HUES48 (cell line): ENCODE measurements around the gene GAD2.

Source experiments
- H3K27ac ChIP-seq: one replicate; pipeline ENCODE4 v1.7.0; 2013; ENCODE audit warnings: low read depth, low read length, inconsistent platforms
- H3K27me3 ChIP-seq: 2 replicates; pipeline ENCODE4 v1.6.1; 2013; ENCODE audit warnings: mild to moderate bottlenecking, low read length; ENCODE audit not compliant: control insufficient read depth, insufficient read depth
- H3K36me3 ChIP-seq: 2 replicates; pipeline ENCODE4 v1.6.1; 2013; ENCODE audit warnings: low read length; ENCODE audit not compliant: control insufficient read depth, insufficient read depth
- H3K4me1 ChIP-seq: 2 replicates; pipeline ENCODE4 v1.6.1; 2013; ENCODE audit warnings: mild to moderate bottlenecking, low read length; ENCODE audit not compliant: control insufficient read depth, insufficient read depth
- H3K4me3 ChIP-seq: 2 replicates; pipeline ENCODE4 v1.5.1; 2013; ENCODE audit warnings: mild to moderate bottlenecking, low read depth, low read length
- H3K9ac ChIP-seq: 2 replicates; pipeline ENCODE4 v1.6.1; 2013; ENCODE audit warnings: mild to moderate bottlenecking, low read depth, low read length, moderate library complexity
- H3K9me3 ChIP-seq: 2 replicates; pipeline ENCODE4 v1.6.1; 2013; ENCODE audit warnings: low read length; ENCODE audit not compliant: control insufficient read depth, insufficient read depth

GAD2 gene

GRCh38 chr10:26212511-26212910, 4.1 kb upstream of the GAD2 start:
- no peaks in the 10 kb centered on the region for H3K9me3 ChIP-seq
- no peak overlapping the region for H3K9ac ChIP-seq
- H3K27ac ChIP-seq: no peak overlapping the region
- peaks cover 50% of the 10 kb centered on the region for H3K4me1 ChIP-seq
- H3K27me3 ChIP-seq: peaks cover 88% of the 10 kb centered on the region
- 0 out of 2 replicates have a peak overlapping the region, but pooled peaks have one; percentile 47 for H3K4me3 ChIP-seq
- no peaks in the 10 kb centered on the region for H3K36me3 ChIP-seq

- peak overlapping the region; percentile 40 for H3K27ac ChIP-seq
- H3K36me3 ChIP-seq: no peaks in the 10 kb centered on the region
- no peak overlapping the region for H3K9ac ChIP-seq
- H3K4me1 ChIP-seq: peaks cover 52% of the 10 kb centered on the region
- H3K4me3 ChIP-seq: peak overlapping the region; percentile 24
- peaks cover 94% of the 10 kb centered on the region for H3K27me3 ChIP-seq
- H3K9me3 ChIP-seq: no peaks in the 10 kb centered on the region
Observed at GRCh38 chr10:26213157-26213800, 3.3 kb upstream of the GAD2 start.

- Histone ChIP-seq H3K4me1 (peaks cover 59% of the 10 kb centered on the region), H3K27me3 (peaks cover 95% of the 10 kb centered on the region), H3K9me3 (no peaks in the 10 kb centered on the region), H3K27ac (peak overlapping the region; percentile 40), H3K4me3 (peak overlapping the region; percentile 64), H3K36me3 (no peaks in the 10 kb centered on the region), H3K9ac (no peak overlapping the region)
Observed at GRCh38 chr10:26214004-26214403, 2.6 kb upstream of the GAD2 start.

GRCh38 chr10:26214551-26215395, 1.8 kb upstream of the GAD2 start:
- H3K4me1 ChIP-seq: peaks cover 63% of the 10 kb centered on the region
- peak overlapping the region; percentile 64 for H3K4me3 ChIP-seq
- H3K27ac ChIP-seq: peak overlapping the region; percentile 31
- no peaks in the 10 kb centered on the region for H3K9me3 ChIP-seq
- no peaks in the 10 kb centered on the region for H3K36me3 ChIP-seq
- H3K27me3 ChIP-seq: peaks cover 95% of the 10 kb centered on the region
- H3K9ac ChIP-seq: 0 out of 2 replicates have a peak overlapping the region, but pooled peaks have one; percentile 0

GRCh38 chr10:26215396-26215934, 1.1 kb upstream of the GAD2 start:
- no peak overlapping the region for H3K27ac ChIP-seq
- peaks cover 95% of the 10 kb centered on the region for H3K27me3 ChIP-seq
- peak overlapping the region; percentile 64 for H3K4me3 ChIP-seq
- no peaks in the 10 kb centered on the region for H3K9me3 ChIP-seq
- peaks cover 63% of the 10 kb centered on the region for H3K4me1 ChIP-seq
- 0 out of 2 replicates have a peak overlapping the region, but pooled peaks have one; percentile 0 for H3K9ac ChIP-seq
- no peaks in the 10 kb centered on the region for H3K36me3 ChIP-seq

- no peak overlapping the region for H3K9ac ChIP-seq
- peak overlapping the region; percentile 64 for H3K4me3 ChIP-seq
- H3K36me3 ChIP-seq: no peaks in the 10 kb centered on the region
- H3K9me3 ChIP-seq: no peaks in the 10 kb centered on the region
- no peak overlapping the region for H3K27ac ChIP-seq
- peaks cover 95% of the 10 kb centered on the region for H3K27me3 ChIP-seq
- peaks cover 62% of the 10 kb centered on the region for H3K4me1 ChIP-seq
Observed at GRCh38 chr10:26215935-26216584, 514 bp upstream of the GAD2 start.

- no peak overlapping the region for H3K27ac ChIP-seq
- no peak overlapping the region for H3K9ac ChIP-seq
- H3K4me3 ChIP-seq: peak overlapping the region; percentile 64
- peaks cover 47% of the 10 kb centered on the region for H3K4me1 ChIP-seq
- no peaks in the 10 kb centered on the region for H3K9me3 ChIP-seq
- H3K27me3 ChIP-seq: peaks cover 89% of the 10 kb centered on the region
- no peaks in the 10 kb centered on the region for H3K36me3 ChIP-seq
Observed at GRCh38 chr10:26217396-26218086, 967 bp downstream of the GAD2 start.

- Histone ChIP-seq H3K4me1 (peaks cover 28% of the 10 kb centered on the region), H3K27me3 (peaks cover 76% of the 10 kb centered on the region), H3K9ac (no peak overlapping the region), H3K27ac (no peak overlapping the region), H3K36me3 (no peaks in the 10 kb centered on the region), H3K4me3 (no peak overlapping the region), H3K9me3 (no peaks in the 10 kb centered on the region)
Observed at GRCh38 chr10:26219676-26220075, 3.1 kb downstream of the GAD2 start.

GRCh38 chr10:26220901-26221300, 4.3 kb downstream of the GAD2 start:
- peaks cover 22% of the 10 kb centered on the region for H3K4me1 ChIP-seq
- H3K9ac ChIP-seq: no peak overlapping the region
- H3K27ac ChIP-seq: no peak overlapping the region
- peaks cover 63% of the 10 kb centered on the region for H3K27me3 ChIP-seq
- no peaks in the 10 kb centered on the region for H3K36me3 ChIP-seq
- no peak overlapping the region for H3K4me3 ChIP-seq
- no peaks in the 10 kb centered on the region for H3K9me3 ChIP-seq

- Histone ChIP-seq H3K27ac (no peak overlapping the region), H3K4me3 (no peak overlapping the region), H3K9me3 (no peaks in the 10 kb centered on the region), H3K36me3 (no peaks in the 10 kb centered on the region), H3K4me1 (peaks cover 22% of the 10 kb centered on the region), H3K9ac (no peak overlapping the region), H3K27me3 (peaks cover 57% of the 10 kb centered on the region)
Observed at GRCh38 chr10:26221541-26221940, 5.0 kb downstream of the GAD2 start.
